NCI-H774 (cell line): ENCODE data around the gene SLC15A2.
"Not testable (repeated sequence)": the region's sequence is repeated elsewhere in the genome, so short reads cannot be mapped to it uniquely, and the experiment has no call there.

Source experiments
- DNase-seq: peaks from one replicate; lab custom pipeline; 2025; lab: John Stamatoyannopoulos, UW

SLC15A2 gene

DNA sequence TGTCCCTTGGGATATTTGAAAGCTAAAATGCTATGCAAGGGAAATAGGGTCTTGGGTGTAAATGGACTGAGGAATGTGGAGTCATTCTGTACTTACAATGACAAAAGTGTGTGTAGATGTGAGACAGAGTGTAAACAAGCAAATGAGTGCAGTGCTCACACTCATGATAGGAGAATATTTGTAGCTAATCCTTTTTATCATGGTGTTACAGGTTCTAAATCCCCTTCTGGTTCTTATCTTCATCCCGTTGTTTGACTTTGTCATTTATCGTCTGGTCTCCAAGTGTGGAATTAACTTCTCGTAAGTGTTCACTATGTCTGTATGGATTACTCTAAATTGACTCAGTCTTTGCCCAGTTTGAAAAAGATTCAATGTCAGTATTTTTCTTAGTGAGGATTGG, 30.5 kb downstream of the SLC15A2 start:
- DNase-seq, result no peak

DNA sequence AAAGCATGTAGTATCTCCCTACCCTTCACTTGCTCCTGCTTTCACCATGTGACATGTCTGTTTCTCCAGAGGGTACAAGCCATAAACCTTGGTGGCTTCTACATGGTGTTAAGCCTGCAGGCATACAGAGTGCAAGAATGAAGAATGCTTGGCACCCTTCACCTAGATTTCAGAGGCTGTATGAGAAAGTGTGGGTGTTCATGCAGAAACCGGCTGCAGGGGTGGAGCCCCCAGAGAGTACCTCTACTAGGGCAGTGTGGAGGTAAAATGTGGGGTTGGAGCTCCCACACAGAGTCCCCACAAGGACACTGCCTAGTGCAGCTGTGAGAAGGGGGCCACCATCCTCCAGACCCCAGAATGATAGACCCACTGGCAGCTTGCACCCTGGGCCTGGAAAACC, 32.2 kb downstream of the SLC15A2 start:
- DNase-seq, result no peak

DNA sequence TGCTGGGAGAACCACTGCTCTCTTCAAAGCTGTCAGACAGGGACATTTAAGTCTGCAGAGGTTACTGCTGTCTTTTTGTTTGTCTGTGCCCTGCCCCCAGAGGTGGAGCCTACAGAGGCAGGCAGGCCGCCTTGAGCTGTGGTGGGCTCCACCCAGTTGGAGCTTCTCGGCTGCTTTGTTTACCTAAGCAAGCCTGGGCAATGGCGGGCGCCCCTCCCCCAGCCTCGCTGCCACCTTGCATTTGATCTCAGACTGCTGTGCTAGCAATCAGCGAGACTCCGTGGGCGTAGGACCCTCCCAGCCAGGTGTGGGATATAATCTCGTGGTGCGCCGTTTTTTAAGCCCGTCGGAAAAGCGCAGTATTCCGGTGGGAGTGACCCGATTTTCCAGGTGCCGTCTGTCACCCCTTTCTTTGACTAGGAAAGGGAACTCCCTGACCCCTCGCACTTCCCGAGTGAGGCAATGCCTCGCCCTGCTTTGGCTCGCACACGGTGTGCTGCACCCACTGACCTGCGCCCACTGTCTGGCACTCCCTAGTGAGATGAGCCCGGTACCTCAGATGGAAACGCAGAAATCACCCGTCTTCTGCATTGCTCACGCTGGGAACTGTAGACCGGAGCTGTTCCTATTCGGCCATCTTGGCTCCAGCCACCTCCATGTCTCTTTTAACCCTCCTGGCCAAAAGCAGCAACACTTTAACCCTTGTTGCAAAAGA, 44.1 kb downstream of the SLC15A2 start:
- DNase-seq, result not testable (repeated sequence)

DNA sequence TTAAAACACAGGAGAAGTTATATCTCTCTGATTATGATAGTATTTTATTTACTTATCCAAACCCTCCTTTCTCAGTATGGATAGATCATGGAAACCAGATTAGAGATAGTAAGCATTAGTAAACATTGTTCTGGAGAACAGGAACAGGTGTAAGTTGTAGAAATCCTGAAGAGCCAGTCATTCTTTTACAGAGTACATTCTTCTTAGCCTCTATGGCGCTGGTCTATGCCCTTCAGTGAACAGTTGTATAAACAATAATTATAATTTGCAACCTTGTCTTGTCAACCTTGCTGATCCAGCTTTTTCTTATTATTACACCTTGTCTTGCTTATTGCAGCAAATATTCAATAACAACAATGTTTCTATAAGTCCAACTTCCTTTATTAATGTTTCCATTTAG, 47.4 kb downstream of the SLC15A2 start:
- no peak for DNase-seq

DNA sequence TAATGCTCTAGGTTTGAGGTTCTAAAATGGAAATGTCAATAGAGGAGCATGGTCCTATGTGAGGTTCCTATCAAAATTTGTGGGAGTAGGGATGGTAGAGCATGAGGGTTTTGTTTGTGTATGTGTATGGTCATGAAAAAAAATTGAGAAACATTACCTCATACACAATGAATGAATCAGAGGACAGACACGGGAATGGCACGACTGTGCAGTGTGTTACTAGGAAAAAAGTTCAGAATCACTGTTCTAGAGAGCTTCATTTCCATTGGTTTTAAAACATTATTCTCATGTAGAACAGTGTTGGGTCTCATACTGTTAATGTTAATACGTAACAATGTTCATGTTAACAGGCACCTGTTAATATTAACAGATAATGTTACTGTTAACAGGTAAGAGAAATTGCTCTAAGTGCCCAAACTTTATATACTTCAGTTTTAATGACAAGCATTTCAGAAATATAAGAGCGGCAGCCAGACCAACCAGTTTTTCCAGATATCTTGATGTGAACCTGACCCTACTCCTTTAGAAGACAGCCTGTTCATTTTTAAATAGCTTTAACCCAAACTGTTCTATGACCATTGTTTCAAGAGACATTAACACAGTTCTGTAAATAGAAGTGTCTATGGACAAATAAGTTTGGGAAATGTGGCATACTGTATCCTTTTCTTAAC, 48.0 kb downstream of the SLC15A2 start:
- no peak for DNase-seq

DNA sequence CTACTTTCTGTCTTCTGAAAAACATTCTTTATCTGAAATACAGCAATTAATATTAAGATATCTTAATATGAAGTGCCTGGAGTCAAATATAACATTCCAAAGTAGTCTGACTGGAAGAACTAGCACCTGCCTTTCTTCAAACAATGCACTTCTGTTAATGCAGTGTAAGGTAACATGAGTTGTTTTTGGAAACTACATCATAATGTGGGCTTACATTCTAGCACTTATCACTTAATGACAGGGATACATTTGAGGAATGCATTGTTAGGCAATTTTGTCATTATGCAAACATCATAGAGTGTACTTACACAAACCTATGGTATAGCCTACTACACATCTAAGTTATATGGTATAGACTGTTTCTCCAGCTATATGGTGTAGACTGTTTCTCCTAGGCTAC, 49.2 kb downstream of the SLC15A2 start:
- DNase-seq, result no peak

DNA sequence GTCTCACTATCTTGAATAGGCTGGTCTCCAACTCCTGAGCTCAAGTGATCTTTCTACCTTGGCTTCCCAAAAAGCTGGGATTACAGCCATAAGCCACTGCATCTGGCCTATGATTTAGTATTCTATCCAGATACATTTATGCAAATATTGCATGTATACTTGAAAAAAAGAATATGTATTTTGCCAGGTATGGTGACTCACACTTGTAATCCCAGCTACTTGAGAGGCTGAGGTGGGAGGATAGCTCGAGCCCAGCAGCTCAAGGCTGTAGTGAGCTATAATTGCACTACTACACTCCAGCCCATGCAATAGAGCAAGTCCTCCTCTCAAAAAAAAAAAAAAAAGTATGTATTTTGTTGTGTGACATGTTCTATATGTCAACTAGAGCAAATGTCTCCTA, 54.4 kb downstream of the SLC15A2 start:
- DNase-seq, result no peak

DNA sequence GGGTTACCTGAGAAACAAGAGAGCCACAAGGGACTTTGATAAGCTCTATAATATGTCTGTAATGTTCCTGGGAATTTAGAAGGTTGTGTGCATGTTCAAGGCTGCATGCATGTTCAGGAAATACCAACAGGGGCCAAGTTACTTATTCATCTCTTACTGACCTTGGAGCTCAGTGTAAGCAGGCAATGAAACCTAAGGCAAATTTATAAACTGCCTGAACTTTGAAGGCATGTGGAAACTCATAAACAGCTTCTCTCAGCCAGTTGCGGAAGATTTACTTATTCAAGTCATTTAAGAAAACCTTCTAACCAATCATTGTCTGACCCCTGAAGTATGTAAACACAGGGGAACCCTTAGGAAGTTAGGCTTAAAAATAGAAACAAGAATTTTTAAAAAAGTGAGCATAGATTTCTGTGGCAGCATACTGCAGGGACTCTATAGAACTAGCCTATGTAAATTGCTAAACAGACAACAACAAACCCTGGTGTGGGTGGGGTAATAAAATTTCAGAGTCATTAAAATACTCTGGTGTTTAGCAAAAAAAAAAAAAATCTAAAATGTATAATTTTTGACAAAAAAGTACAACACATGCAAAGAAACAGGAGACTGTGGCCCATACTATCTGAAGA, 57.2 kb downstream of the SLC15A2 start:
- no peak for DNase-seq

DNA sequence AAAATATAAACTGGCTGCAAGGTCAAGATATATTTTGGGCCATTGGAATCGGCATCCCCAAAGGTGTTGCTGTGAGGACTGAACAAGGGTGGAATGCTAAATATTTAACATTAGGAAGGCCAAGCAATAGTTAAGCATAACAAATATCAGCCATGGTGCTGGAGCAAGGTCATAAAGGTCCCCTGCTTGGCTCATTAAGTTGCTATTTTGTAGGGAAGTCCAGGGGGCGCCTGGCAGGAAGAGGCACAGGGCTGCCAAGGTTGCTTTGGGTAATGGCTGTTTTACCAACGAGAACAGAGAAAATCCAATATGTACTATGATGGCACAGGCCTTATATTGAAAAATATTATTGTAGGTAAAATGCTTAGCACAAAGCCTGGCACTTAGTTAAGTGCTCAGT, 62.2 kb downstream of the SLC15A2 start:
- no peak for DNase-seq

DNA sequence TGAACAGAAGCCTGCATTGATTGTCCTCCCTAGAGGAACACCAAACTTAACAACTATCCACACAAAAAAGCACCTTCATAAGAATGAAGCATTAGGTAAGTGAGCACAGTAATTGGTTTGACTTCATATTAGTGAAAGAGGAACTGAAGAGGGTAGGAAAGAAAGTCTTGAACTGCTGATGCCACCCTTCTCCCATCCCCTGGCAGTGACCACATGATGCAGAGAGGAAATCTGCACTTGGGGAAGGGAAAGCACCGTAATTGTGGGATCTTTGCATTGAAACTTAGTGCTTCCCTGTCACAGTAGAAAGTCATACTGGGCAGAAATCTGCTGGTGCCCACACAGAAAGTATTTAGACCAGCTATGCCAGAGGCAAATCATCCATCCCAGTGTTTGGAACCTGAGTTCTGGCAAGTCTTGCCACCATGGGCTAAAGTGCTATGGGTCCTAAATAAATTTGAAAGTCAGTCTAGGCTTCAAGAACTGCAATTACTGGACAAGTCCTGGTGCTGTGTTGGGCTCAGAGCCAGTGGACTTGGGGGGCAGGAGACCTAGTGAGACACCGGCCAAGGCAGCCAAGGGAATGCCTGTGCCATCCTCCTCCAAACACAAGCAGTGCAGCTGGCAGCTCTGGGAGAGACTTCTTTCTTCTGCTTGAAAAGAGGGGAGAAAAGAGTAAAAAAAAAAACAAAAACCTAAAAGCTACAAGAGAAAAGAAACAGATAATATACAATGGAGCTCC, 63.6 kb downstream of the SLC15A2 start:
- DNase-seq, result no peak

DNA sequence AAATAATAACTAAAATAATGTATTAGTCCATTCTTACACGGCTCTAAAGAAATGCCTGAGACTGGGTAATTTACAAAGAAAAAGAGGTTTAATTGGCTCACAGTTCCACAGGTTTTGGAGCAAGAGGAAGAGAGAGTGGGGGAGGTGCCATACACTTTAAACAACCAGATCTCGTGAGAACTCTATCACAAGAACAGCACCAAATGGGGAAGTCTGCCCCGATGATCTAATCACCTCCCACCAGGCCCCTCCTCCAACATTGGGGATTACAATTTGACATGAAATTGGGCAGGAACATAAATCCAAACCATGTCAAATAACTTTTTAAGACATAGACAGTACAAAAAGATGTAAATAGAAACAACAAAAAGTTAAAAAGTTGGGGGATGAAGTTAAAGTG, 64.6 kb downstream of the SLC15A2 start:
- no peak for DNase-seq

DNA sequence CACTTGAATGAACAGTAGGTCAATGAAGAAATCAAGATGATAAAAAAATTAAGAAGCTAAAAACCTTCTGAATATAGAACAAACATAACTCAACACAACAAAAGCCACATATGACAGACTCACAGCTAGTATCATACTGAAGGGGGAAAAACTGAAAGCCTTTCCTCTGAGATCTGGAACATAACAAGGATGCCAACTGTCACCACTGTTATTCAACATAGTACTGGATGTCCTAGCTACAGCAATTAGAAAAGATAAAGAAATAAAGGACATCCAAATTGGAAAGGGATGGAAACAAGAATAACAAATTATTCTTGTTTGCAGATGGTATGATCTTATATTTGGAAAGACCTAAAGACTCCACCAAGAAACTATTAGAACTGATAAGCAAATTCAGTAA, 67.1 kb downstream of the SLC15A2 start:
- DNase-seq, result no peak

DNA sequence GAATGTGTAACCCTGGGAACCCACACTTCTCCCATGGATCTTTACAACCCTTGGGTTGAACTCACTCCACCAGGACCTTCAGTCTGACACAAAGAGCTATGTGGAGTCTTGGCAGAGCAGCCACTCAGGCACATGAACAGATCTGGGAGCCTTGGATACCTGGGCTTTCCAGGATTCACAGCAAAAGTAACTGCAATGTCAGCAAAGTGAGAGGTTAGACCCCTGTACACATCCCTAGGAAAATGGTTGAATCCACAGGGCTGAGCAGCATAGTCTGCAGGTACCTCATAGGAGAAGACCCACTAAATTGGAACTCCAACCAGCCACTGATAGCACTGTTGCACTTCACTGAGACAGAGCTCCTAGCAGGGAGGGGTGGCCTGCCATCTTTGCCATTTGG, 68.2 kb downstream of the SLC15A2 start:
- DNase-seq, result no peak

DNA sequence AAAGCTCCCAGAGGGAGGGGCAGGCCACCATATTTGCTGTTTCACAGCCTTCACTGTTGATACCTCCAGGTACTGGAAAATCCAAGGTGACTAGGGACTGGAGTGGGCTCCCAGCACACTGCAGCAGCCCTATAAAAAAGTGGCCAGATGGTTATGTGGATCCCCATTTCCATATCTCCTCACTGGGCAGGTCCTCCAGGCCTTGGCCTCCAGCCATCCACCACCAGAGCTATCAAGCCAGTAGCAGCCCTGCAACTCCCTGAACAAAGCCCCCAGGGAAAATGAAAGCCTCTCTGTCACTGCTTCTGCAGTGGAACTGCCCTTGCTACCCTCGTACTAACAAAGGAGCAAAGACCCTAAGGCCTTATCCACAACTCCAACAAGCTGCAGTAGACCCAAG, 69.4 kb downstream of the SLC15A2 start:
- no peak for DNase-seq

DNA sequence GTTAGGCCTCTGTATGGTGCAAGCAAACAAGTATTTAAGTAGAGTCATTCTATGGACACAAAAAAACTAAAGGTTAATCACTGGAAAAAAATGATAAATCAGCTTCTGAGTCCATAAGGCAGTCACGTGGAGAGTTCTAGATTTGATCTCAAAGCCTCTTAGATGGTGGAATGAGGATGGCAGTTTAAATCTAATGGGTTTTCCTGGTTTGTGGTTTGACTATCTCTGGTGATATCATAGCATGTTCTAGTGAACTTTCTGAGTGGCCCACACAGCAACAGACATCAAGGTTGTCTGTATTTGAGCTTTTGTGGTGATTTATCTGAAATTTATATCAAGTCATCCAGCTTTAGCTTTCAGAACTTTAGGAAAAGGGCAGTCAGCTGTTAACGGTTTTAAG, 75.4 kb downstream of the SLC15A2 start:
- DNase-seq, result no peak

DNA sequence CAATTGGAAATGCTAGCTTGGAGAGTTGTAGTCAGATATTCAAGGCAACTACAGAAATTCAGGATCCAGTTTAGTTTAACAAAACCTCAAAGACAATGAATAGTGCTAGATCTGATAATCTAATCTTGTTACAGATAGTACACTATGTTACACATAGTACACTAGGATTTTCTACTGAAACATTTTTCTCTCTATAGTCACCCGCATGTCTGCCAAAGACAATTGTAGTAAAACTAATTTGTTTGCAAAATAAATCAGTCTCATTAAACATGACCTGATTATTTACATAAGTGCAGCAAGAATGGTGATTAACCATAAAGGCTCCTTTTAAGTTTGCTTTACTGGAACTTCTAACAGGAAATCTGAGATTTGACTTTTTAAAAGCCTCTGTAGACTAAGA, 75.8 kb downstream of the SLC15A2 start:
- no peak for DNase-seq

DNA sequence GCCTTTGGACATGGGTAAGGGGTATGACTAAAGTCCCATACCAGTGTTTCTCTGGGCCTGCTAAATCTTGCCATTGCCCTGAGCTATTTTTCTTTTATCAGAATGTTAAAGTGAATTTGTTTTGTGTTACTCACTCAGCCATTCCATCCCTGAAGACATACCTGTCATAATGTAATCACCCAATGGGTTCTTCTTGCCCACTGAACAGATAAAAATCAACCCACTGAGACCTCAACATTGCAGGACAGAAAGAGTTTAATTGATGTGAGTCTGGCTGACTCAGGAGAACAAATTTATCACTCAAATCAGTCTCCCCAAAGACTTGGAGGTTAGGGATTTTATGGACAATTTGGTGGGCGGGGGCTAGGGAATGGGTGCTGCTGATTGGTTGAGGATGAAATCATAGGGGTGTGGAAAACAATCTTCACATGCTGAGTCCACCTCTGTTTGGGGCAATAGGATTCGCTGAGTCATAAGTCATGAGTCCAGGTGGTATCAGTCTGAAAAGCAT, 80.5 kb downstream of the SLC15A2 start:
- DNase-seq, result no peak

DNA sequence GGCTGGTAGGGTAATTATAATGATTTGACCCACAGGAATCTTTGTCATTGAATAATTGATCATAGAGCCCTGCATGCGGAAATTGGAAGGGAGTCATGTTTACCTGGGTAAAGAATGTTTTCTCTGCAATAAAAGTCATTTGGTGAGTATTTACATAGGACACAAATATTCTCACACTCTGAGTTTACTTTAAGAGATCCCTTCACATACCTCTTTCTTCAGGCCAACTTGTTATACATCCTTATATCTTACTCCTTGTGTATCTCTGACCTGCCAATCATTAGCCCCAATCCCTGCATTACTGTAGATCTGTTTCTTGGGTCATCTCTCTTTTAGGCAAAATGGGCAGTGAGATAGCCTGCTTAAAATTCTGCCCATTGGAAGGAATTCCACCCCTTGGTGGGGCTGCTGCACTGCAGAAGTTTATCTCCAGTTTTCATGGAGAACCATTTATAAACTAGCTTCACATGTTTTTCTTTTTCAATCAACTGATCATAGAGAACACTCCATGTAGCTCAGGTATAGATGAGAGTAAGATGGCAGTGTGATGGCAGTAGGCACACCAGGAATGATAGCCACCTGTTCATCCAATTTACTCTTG, 81.6 kb downstream of the SLC15A2 start:
- DNase-seq, result no peak

DNA sequence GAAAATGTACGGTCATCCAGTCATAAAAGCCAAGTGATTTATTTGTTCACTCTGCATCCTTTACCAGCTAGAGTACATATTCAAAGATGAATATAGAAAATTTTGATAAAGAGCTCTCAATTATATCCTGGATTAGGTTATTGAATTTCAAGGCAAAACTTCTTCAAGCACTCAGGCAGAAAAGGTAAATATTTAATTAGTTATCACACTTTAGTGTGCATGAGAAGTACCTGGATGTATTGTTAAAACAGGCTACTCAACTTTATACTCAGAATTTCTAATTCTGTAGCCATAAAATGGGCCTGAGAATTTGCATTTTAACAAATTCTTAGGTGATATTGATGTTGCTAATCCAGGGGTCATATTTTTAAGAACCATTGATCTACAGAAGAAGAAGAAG, 82.5 kb downstream of the SLC15A2 start:
- DNase-seq, result peak; percentile 1

DNA sequence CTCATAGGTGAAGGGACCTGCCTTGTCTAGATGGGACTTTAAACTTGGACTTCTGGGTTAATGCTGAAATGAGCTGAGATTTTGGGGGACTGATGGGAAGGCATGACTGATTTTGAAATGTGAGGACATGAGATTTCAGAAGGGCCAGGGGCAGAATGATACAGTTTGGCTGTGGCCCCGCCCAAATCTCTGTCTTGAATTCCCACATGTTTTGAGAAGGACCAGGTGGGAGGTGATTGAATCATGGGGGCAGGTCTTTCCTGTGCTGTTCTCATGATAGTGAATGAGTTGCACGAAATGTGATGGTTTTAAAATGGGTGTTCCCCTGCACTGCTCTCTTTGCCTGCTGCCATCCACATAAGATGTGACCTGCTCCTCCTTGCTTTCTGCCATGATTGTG, 85.0 kb downstream of the SLC15A2 start:
- DNase-seq, result no peak

DNA sequence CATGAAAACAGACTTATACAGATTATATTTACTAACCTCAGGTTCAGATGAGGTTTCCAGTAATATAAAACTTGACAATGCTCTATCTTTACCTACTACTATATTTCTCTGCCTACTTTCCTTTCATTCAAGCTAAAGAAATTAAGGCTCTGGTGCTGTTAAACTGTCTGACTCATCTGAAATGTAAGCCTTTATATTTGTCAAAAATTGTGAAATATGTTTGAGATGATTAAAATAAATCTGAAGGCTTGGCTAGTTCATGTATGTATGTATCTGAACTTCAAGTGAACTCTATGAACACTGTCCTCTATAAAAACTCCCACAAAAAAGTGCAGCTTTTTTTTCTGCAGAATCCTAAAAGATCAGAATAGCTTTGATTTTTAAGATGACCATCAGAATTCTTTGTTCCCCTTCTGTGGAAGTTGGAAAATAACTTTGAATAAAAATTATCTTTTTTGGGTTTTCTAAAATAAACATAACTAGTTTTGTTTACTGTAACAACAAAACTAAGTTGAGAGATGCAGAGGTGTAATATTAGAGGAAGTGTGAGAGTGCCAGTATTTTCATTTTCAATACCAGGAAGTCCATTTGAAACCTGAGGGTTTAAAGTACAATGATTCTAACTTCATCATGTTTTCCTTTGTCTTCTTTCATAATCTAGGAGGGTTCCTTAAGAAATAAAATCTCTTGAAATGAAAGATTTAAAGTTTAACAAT, 85.7 kb downstream of the SLC15A2 start:
- DNase-seq, result no peak

DNA sequence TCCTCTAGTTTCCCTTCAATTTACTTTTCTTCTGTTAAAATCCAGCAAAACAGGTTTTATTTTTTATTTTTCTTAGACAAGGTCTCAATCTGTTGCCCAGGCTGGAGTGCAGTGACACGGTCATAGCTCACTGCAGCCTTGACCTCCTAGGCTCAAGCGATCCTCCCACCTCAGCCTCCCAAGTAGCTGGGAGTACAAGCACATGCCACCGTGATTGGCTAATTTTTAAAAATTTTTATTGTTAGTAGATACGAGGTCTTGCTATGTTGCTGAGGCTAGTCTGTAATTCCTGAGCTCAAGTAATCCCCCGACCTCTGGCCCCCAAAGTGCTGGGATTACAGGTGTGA, 86.2 kb downstream of the SLC15A2 start:
- no peak for DNase-seq
